ENCODE data around the gene ADGRG1.
A peak's percentile ranks its signal among the peaks of the same experiment; 100 is the strongest.

The ADGRG1 gene

GRCh38 chr16:57642160-57643135 lies 14.0 kb downstream of the ADGRG1 start:
- no peak overlapping the region for H3K4me3 ChIP-seq (ENCODE audit: low read length)
- TF ChIP-seq CTCF (IDR thresholded peaks at IDR 0.05; ENCODE audit: insufficient read depth, low read depth, low read length, missing control alignments) = no peak

GRCh38 chr16:57643147-57643874 lies 14.9 kb downstream of the ADGRG1 start:
- no peak overlapping the region for H3K4me3 ChIP-seq (ENCODE audit: low read length)
- TF ChIP-seq CTCF (IDR thresholded peaks at IDR 0.05; ENCODE audit: insufficient read depth, low read depth, low read length, missing control alignments) = no peak
- DNase-seq (ENCODE audit: low read depth) = peak; percentile 46

More at GRCh38 chr16:57642160-57643135, 14.0 kb downstream of the ADGRG1 start:
- peak; percentile 38 for DNase-seq (ENCODE audit: low read depth)

GRCh38 chr16:57643910-57644309 lies 15.5 kb downstream of the ADGRG1 start:
- no peak overlapping the region for H3K4me3 ChIP-seq (ENCODE audit: low read length)
- no peak for TF ChIP-seq CTCF (IDR thresholded peaks at IDR 0.05; ENCODE audit: insufficient read depth, low read depth, low read length, missing control alignments)
- no peak for DNase-seq (ENCODE audit: low read depth)

GRCh38 chr16:57644383-57645014 lies 16.1 kb downstream of the ADGRG1 start:
- no peak overlapping the region for H3K4me3 ChIP-seq (ENCODE audit: low read length)
- no peak for TF ChIP-seq CTCF (IDR thresholded peaks at IDR 0.05; ENCODE audit: insufficient read depth, low read depth, low read length, missing control alignments)

GRCh38 chr16:57645169-57645568 lies 16.7 kb downstream of the ADGRG1 start:
- no peak overlapping the region for H3K4me3 ChIP-seq (ENCODE audit: low read length)
- no peak for TF ChIP-seq CTCF (IDR thresholded peaks at IDR 0.05; ENCODE audit: insufficient read depth, low read depth, low read length, missing control alignments)
- DNase-seq (ENCODE audit: low read depth) = no peak

More at GRCh38 chr16:57644383-57645014, 16.1 kb downstream of the ADGRG1 start:
- DNase-seq (ENCODE audit: low read depth) = no peak

GRCh38 chr16:57645691-57646387 lies 17.4 kb downstream of the ADGRG1 start:
- TF ChIP-seq CTCF (IDR thresholded peaks at IDR 0.05; ENCODE audit: insufficient read depth, low read depth, low read length, missing control alignments) = no peak
- peak; percentile 53 for DNase-seq (ENCODE audit: low read depth)
- H3K4me3 ChIP-seq (ENCODE audit: low read length) = no peak overlapping the region

Measured in epithelial cell of esophagus (primary cell).